OCI-LY7 (cell line): ENCODE results near the gene CRTAC1. TPM values are rescaled to one million over a fixed set of nuclear protein-coding genes. Genes with fewer than 3 reads are reported as not detected.

Experiments
- BruUV-seq: library from RNA; stranded (reverse); fragments of 400-500 nt; replicated peaks from 2 replicates; lab custom pipeline; 2021; lab: Mats Ljungman, UMichigan
- CTCF ChIA-PET: fragments of 300-600 bp; sonication (Branson Sonifier 250); formaldehyde crosslinking; loops from one replicate; lab custom pipeline; 2022; ENCODE audit warnings: antibody characterized with exemption; ENCODE audit not compliant: unreplicated experiment; lab: Charles Lee
- POLR2A ChIA-PET: fragments of 300-600 bp; sonication (Branson Sonifier 250); formaldehyde crosslinking; loops from one replicate; lab custom pipeline; 2022; ENCODE audit warnings: antibody characterized with exemption; lab: Charles Lee
- DNase-seq: peaks from one replicate; pipeline ENCODE4 v3.0.0-alpha.2; 2015; ENCODE audit warnings: low spot score
- H2AFZ ChIP-seq: fragments of 200-600 bp; sonication (generic), shearing (Covaris generic); 2 replicates; pipeline ENCODE4 v1.6.1; 2014; ENCODE audit warnings: mild to moderate bottlenecking, antibody characterized with exemption, low read length, moderate library complexity
- H3K27ac ChIP-seq: fragments of 200-600 bp; sonication (generic); 2 replicates; pipeline ENCODE4 v1.5.1; 2014; ENCODE audit warnings: mixed run types, low read depth, mild to moderate bottlenecking, moderate library complexity, low read length, inconsistent platforms; ENCODE audit not compliant: poor library complexity, severe bottlenecking
- H3K36me3 ChIP-seq: fragments of 200-600 bp; sonication (generic); 2 replicates; pipeline ENCODE4 v1.6.1; 2014; ENCODE audit warnings: mild to moderate bottlenecking, antibody characterized with exemption, low read length, moderate library complexity, mixed read lengths; ENCODE audit not compliant: insufficient read depth
- H3K4me1 ChIP-seq: fragments of 200-600 bp; sonication (generic); 2 replicates; pipeline ENCODE4 v1.5.1; 2014; ENCODE audit warnings: mild to moderate bottlenecking, low read length; ENCODE audit not compliant: insufficient read depth, poor library complexity, severe bottlenecking
- H3K4me2 ChIP-seq: fragments of 200-600 bp; sonication (generic); 2 replicates; pipeline ENCODE4 v1.6.1; 2014; ENCODE audit warnings: mild to moderate bottlenecking, low read length
- H3K4me3 ChIP-seq: fragments of 200-600 bp; sonication (generic); 2 replicates; pipeline ENCODE4 v1.5.1; 2014; ENCODE audit warnings: mild to moderate bottlenecking, low read depth, low read length; ENCODE audit not compliant: poor library complexity, severe bottlenecking
- H3K79me2 ChIP-seq: fragments of 200-600 bp; sonication (generic); 2 replicates; pipeline ENCODE4 v1.6.1; 2016; ENCODE audit warnings: low read depth, mild to moderate bottlenecking, low read length, moderate library complexity, mixed read lengths; ENCODE audit not compliant: insufficient read depth
- H3K9me2 ChIP-seq: fragments of 200-600 bp; sonication (generic); 2 replicates; pipeline ENCODE4 v1.6.1; 2016; ENCODE audit warnings: mild to moderate bottlenecking, low read length, mixed read lengths; ENCODE audit not compliant: insufficient read depth
- H3K9me3 ChIP-seq: fragments of 200-600 bp; sonication (generic); 2 replicates; pipeline ENCODE4 v1.6.1; 2014; ENCODE audit warnings: mild to moderate bottlenecking, mixed run types, low read length, mixed read lengths
- H4K20me1 ChIP-seq: fragments of 200-600 bp; sonication (generic); 2 replicates; pipeline ENCODE4 v1.6.1; 2014; ENCODE audit warnings: mild to moderate bottlenecking, antibody characterized with exemption, low read length, moderate library complexity, mixed read lengths; ENCODE audit not compliant: insufficient read depth
- EZH2phosphoT487 ChIP-seq: fragments of 200-600 bp; sonication (generic); IDR thresholded peaks from 2 replicates; pipeline ENCODE4 v1.6.1; 2018; ENCODE audit warnings: low read depth, borderline replicate concordance, mild to moderate bottlenecking, mixed run types, antibody characterized with exemption, low read length, moderate library complexity, mixed read lengths
- intact Hi-C: fragments of 100-400 bp; cut with micrococcal nuclease; formaldehyde crosslinking; loops from one replicate; pipeline ENCODE4 v1.10.0; 2022; ENCODE audit not compliant: unreplicated experiment
- total RNA-seq, 2 experiments: library from RNA; depleted of rRNA in 1 of 2; stranded (reverse); fragments of >200 nt in 1 of 2; shearing (Covaris generic) in 1 of 2; gene quantifications; 2 replicates each; pipeline ENCODE4 v1.2.3, GENCODE V29; 2014 to 2022
- TF ChIP-seq, protein P1 (sequence below): fragments of 200-600 bp; sonication (generic); conservative IDR thresholded peaks from 2 replicates; pipeline ENCODE4 v1.5.1; 2014; ENCODE audit warnings: mild to moderate bottlenecking, antibody characterized with exemption, low read length, moderate library complexity, mixed read lengths

CRTAC1 gene
- total RNA-seq, 2 experiments from 2014 or later: not detected

DNA sequence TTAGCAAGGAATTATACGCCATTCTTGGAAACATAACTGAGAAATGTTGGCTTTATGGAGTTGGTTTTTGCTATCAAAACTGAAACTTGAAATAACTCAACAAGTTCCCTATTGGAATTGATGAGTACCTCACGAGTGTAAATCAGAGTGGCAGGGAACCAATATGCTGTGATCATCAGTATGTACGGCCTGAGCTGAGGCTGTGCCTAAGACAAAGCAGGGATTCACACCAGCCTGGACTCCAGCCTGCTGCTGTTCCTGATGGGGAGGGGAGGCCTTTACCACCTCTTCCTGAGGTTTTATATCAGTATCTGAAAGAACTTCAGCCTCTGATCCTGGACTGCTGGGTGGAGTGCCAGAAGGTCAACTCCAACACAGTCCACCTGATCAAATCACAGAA lies 52.7 kb downstream of the CRTAC1 start:
- no peaks in the 10 kb centered on the region for H3K9me3 ChIP-seq
- CTCF ChIA-PET: no interaction called here
- no peaks in the 10 kb centered on the region for H3K79me2 ChIP-seq
- no peak overlapping the region for H2AFZ ChIP-seq
- no peak overlapping the region for H3K27ac ChIP-seq
- no TSS peak for BruUV-seq
- H3K4me1 ChIP-seq: no peaks in the 10 kb centered on the region
- DNase-seq: no peak
- TF ChIP-seq, protein P1, sequence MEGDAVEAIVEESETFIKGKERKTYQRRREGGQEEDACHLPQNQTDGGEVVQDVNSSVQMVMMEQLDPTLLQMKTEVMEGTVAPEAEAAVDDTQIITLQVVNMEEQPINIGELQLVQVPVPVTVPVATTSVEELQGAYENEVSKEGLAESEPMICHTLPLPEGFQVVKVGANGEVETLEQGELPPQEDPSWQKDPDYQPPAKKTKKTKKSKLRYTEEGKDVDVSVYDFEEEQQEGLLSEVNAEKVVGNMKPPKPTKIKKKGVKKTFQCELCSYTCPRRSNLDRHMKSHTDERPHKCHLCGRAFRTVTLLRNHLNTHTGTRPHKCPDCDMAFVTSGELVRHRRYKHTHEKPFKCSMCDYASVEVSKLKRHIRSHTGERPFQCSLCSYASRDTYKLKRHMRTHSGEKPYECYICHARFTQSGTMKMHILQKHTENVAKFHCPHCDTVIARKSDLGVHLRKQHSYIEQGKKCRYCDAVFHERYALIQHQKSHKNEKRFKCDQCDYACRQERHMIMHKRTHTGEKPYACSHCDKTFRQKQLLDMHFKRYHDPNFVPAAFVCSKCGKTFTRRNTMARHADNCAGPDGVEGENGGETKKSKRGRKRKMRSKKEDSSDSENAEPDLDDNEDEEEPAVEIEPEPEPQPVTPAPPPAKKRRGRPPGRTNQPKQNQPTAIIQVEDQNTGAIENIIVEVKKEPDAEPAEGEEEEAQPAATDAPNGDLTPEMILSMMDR: no peak
- TF ChIP-seq EZH2phosphoT487: no peak
- intact Hi-C loops: no loop called here
- H3K4me3 ChIP-seq: no peak overlapping the region
- H3K4me2 ChIP-seq: no peak overlapping the region
- no peaks in the 10 kb centered on the region for H3K36me3 ChIP-seq
- POLR2A ChIA-PET: no interaction called here
- H3K9me2 ChIP-seq: no peaks in the 10 kb centered on the region
- no peaks in the 10 kb centered on the region for H4K20me1 ChIP-seq

DNA sequence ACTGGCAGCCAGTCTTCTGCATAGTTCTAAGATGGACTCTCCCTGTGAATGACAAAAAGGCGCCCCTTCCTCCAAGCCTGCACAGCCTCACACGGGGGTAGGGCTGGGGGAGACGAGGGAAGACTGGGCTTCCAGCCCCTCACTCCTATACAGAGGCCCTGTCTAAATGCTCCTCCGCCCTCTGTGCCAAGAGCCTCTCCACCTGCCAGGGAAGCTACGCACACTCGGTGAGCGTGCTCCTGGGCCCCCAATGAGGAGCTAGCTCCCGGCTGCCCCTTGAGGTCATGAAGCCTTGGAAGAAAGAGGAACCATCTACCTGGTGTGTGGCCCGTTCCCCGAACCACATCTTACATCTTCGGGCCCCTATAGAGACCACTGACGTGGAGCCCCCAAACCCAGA lies 54.8 kb downstream of the CRTAC1 start:
- no peak for TF ChIP-seq EZH2phosphoT487
- TF ChIP-seq, protein P1: no peak
- no TSS peak for BruUV-seq
- Histone ChIP-seq H3K9me2 (no peaks in the 10 kb centered on the region), H3K9me3 (no peaks in the 10 kb centered on the region), H3K36me3 (no peaks in the 10 kb centered on the region), H3K79me2 (no peaks in the 10 kb centered on the region), H3K4me1 (no peaks in the 10 kb centered on the region), H2AFZ (no peak overlapping the region), H3K4me2 (no peak overlapping the region), H4K20me1 (no peaks in the 10 kb centered on the region), H3K27ac (no peak overlapping the region), H3K4me3 (no peak overlapping the region)
- intact Hi-C loops: no loop called here
- ChIA-PET CTCF (no interaction called here), POLR2A (no interaction called here)
- no peak for DNase-seq

DNA sequence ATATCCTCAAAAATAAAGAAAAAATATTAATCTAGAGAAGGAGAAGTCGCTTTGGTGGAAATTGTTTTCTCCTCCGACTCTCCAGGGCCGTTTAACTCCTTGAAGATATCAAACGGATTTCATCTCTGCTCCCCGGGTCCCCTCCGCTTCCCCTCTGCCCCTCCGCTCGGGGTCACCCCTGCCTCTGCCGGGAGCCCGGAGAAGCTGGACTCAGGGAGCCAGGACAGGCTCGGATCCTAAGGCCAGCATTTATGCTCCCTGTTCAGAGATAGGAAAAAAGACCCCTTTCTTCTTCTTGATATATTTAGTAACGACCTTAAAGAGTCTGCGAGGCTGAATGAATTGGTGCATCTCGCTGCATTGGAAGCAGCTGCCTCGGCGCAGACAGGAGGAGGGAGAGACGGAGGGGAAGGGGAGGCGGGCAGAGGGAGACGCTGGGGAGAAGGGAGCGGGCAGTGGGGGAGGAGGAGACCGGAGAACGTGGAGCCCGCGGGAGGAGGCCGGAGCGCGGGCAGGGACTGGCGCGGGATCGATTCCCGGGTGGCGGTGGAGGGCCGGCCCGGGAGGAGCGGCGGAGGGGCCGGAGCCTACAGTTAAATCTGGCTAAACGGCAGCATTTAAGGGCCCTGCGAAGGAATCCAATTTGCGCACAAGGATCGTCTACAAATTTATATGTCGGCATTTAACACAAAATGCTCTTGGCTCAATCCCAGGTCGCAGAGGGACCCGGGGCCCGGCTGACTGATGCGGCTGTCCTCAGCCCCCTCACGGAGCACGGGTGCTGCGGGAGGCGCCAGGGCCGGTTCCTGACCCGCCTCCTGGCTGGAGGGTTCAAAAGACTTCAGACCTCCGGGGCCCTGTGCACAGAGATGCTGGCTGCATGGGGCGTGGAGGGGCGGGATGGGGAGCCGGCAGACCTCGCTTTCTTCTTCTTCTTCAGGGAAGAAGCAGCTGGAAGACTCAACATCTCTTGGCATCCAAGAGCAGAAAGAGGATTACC lies 55.6 kb downstream of the CRTAC1 start:
- Histone ChIP-seq H3K36me3 (no peaks in the 10 kb centered on the region), H3K27ac (no peak overlapping the region), H3K4me3 (no peak overlapping the region), H3K79me2 (no peaks in the 10 kb centered on the region), H4K20me1 (no peaks in the 10 kb centered on the region), H3K9me2 (no peaks in the 10 kb centered on the region), H3K4me2 (no peak overlapping the region), H3K4me1 (no peaks in the 10 kb centered on the region), H2AFZ (no peak overlapping the region), H3K9me3 (no peaks in the 10 kb centered on the region)
- no TSS peak for BruUV-seq
- TF ChIP-seq, protein P1: no peak
- no peak for TF ChIP-seq EZH2phosphoT487
- DNase-seq: no peak
- ChIA-PET CTCF (no interaction called here), POLR2A (no interaction called here)
- intact Hi-C loops: no loop called here
